SK-N-SH (cell line): ENCODE results near the gene HNRNPM. TPM values are rescaled to one million over a fixed set of nuclear protein-coding genes. Genes with fewer than 3 reads are reported as not detected.

Experiments
- CTCF ChIA-PET: fragments of 300-600, 350-600 bp; formaldehyde crosslinking; extraction: SDS; loops from one replicate; lab custom pipeline; 2021; lab: Yijun Ruan, JAX
- POLR2A ChIA-PET: fragments of 350-600 bp; sonication (Branson Sonifier 250); formaldehyde crosslinking; extraction: SDS; loops from one replicate; lab custom pipeline; 2020; ENCODE audit warnings: antibody characterized with exemption, inconsistent platforms; lab: Yijun Ruan, JAX
- DNase-seq: peaks from one replicate; pipeline ENCODE4 v3.0.0; 2012
- H2AFZ ChIP-seq: fragments of 200-600 bp; sonication (generic); 2 replicates; pipeline ENCODE4 v1.8.1; 2016; ENCODE audit warnings: antibody characterized with exemption, mild to moderate bottlenecking, low read depth
- H3F3A ChIP-seq: fragments of 200-600 bp; sonication (generic); replicated peaks from 2 replicates; pipeline ENCODE3; 2016; ENCODE audit warnings: antibody characterized with exemption, mild to moderate bottlenecking; ENCODE audit not compliant: insufficient read depth
- H3K27ac ChIP-seq, 2 experiments: fragments of 200-500 bp in 1 of 2; fragments of 200-600 bp in 1 of 2; sonication (Bioruptor generic) in 1 of 2; sonication (generic), shearing (Covaris generic) in 1 of 2; 2 replicates each; pipeline versions ENCODE4 v1.5.1 to v1.6.1; 2014 to 2016; ENCODE audit warnings: low read depth in 2 of 2, inconsistent platforms in 1 of 2, low read length in 1 of 2, mild to moderate bottlenecking in 1 of 2, mixed read lengths in 1 of 2
- H3K27me3 ChIP-seq: fragments of 200-600 bp; sonication (generic), shearing (Covaris generic); 2 replicates; pipeline ENCODE4 v1.6.1; 2016; ENCODE audit warnings: mixed run types; ENCODE audit not compliant: insufficient read depth
- H3K36me3 ChIP-seq, 2 experiments: fragments of 200-500 bp in 1 of 2; fragments of 200-600 bp in 1 of 2; sonication (Bioruptor generic) in 1 of 2; sonication (generic) in 1 of 2; replicated peaks in 1 of 2; 2 replicates each; pipeline versions ENCODE3 to v1.5.1; 2014 to 2016; ENCODE audit warnings: low read length in 1 of 2, mild to moderate bottlenecking in 1 of 2; ENCODE audit not compliant: insufficient read depth in 2 of 2, control insufficient read depth in 1 of 2
- H3K4me1 ChIP-seq, 2 experiments: fragments of 200-500 bp in 1 of 2; fragments of 200-600 bp in 1 of 2; sonication (Bioruptor generic) in 1 of 2; sonication (generic), shearing (Covaris generic) in 1 of 2; 2 replicates each; pipeline versions ENCODE4 v1.5.1 to v1.6.1; 2014 to 2016; ENCODE audit warnings: low read depth in 1 of 2, low read length in 1 of 2, mixed run types in 1 of 2; ENCODE audit not compliant: insufficient read depth in 2 of 2, control insufficient read depth in 1 of 2
- H3K4me2 ChIP-seq: fragments of 200-600 bp; sonication (generic), shearing (Covaris generic); 2 replicates; pipeline ENCODE4 v1.6.1; 2017; ENCODE audit warnings: mixed run types
- H3K4me3 ChIP-seq, 2 experiments: fragments of 200-500 bp in 1 of 2; fragments of 200-600 bp in 1 of 2; sonication (Bioruptor generic) in 1 of 2; sonication (generic), shearing (Covaris generic) in 1 of 2; 2 replicates each; pipeline versions ENCODE4 v1.5.1 to v1.8.1; 2014 to 2016; ENCODE audit warnings: low read depth in 2 of 2, inconsistent platforms in 1 of 2, low read length in 1 of 2, mild to moderate bottlenecking in 1 of 2, mixed read lengths in 1 of 2, moderate library complexity in 1 of 2
- H3K79me2 ChIP-seq: fragments of 200-600 bp; sonication (generic); 2 replicates; pipeline ENCODE4 v1.8.1; 2017; ENCODE audit warnings: mild to moderate bottlenecking; ENCODE audit not compliant: insufficient read depth
- H3K9ac ChIP-seq: fragments of 200-600 bp; sonication (generic); 2 replicates; pipeline ENCODE4 v1.6.1; 2017; ENCODE audit warnings: mixed run types
- H3K9me2 ChIP-seq: fragments of 200-600 bp; sonication (generic); 2 replicates; pipeline ENCODE4 v1.6.1; 2017; ENCODE audit warnings: mixed run types
- H3K9me3 ChIP-seq: fragments of 200-600 bp; sonication (generic); 2 replicates; pipeline ENCODE4 v1.6.1; 2017; ENCODE audit warnings: mixed run types, mild to moderate bottlenecking, moderate library complexity
- H4K20me1 ChIP-seq: fragments of 200-600 bp; sonication (generic); 2 replicates; pipeline ENCODE4 v1.6.1; 2017; ENCODE audit warnings: mild to moderate bottlenecking, mixed run types; ENCODE audit not compliant: insufficient read depth
- FOSL2 ChIP-seq: IDR thresholded peaks from 2 replicates; pipeline ENCODE4 v1.4.0; 2012; ENCODE audit warnings: low read depth, mild to moderate bottlenecking, moderate library complexity, borderline replicate concordance
- IRF3 ChIP-seq: fragments of 150-350 bp; IDR thresholded peaks from 2 replicates; pipeline ENCODE4 v1.6.1; 2016; ENCODE audit warnings: mild to moderate bottlenecking, low read depth, low read length
- MAX ChIP-seq: IDR thresholded peaks from 2 replicates; pipeline ENCODE4 v1.4.0; 2012; ENCODE audit warnings: low read depth
- MXI1 ChIP-seq: IDR thresholded peaks from 2 replicates; pipeline ENCODE4 v1.6.1; 2012; ENCODE audit warnings: mild to moderate bottlenecking, low read depth, low read length, improper control_type of control experiment
- NRF1 ChIP-seq: IDR thresholded peaks from 2 replicates; pipeline ENCODE4 v1.6.1; 2012; ENCODE audit warnings: low read depth, mild to moderate bottlenecking, low read length
- POLR2AphosphoS5 ChIP-seq: IDR thresholded peaks from 2 replicates; pipeline ENCODE4 v1.6.1; 2012; ENCODE audit warnings: low read depth, low read length
- RAD21 ChIP-seq: IDR thresholded peaks from 2 replicates; pipeline ENCODE4 v1.6.1; 2012; ENCODE audit warnings: mild to moderate bottlenecking, low read length
- RCOR1 ChIP-seq: fragments of 150-350 bp; IDR thresholded peaks from 2 replicates; pipeline ENCODE4 v1.6.1; 2017; ENCODE audit warnings: antibody characterized with exemption, low read length
- TAF1 ChIP-seq: IDR thresholded peaks from 2 replicates; pipeline ENCODE4 v1.6.1; 2012; ENCODE audit warnings: low read depth, mild to moderate bottlenecking, low read length, moderate library complexity, borderline replicate concordance
- USF2 ChIP-seq: fragments of 150-350 bp; IDR thresholded peaks from 2 replicates; pipeline ENCODE4 v1.6.1; 2017; ENCODE audit warnings: antibody characterized with exemption, low read length, low read depth, borderline replicate concordance
- WGBS: methylation state at CpG from one replicate; pipeline ENCODE4 v1.1.6; 2017; ENCODE audit warnings: low lambda C conversion rate; 5-methylcytosine and 5-hydroxymethylcytosine counted together
- polyA plus RNA-seq, 3 experiments: library from polyadenylated mRNA; depleted of rRNA; stranded (reverse); fragments of >200 nt; gene quantifications; 2 replicates each; pipeline ENCODE4 v1.2.3, GENCODE V29; 2012
- TF ChIP-seq, protein P1 (sequence below): IDR thresholded peaks from 2 replicates; pipeline ENCODE4 v1.6.1; 2012; ENCODE audit warnings: mild to moderate bottlenecking, low read depth, low read length, moderate library complexity

Gene HNRNPM
- polyA plus RNA-seq, 1 of the 3 experiments (the other 2 are of a cell fraction) = 205 TPM

DNA sequence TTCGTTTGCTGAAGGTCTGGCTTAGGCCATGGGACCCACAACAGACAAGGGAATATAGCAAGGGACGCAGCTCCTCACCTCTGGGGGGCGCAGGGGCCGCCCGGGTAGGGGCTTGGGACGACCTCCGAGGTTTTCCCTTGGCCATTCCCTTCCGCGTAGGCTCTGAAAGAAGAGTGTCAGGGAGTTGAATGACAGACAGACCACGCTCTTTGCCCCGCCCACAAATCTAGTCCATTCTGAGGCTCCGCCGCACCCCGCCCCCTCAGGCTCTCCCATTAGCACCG is 80.6 kb downstream of the HNRNPM start (continued):
- TF ChIP-seq USF2 (no peak), IRF3 (no peak), FOSL2 (no peak), MAX (peak; percentile 36; the same call in 1 of the 2 replicates), RCOR1 (no peak), RAD21 (peak; percentile 26), POLR2AphosphoS5 (peak; percentile 66)

- H3F3A ChIP-seq = peaks cover 3% of the 10 kb centered on the region
- H3K9ac ChIP-seq = peak overlapping the region; percentile 90
- no peaks in the 10 kb centered on the region for H3K27me3 ChIP-seq
- ChIA-PET CTCF (interaction anchor here (0.7 to 5.7 kb wide), 8 partner anchors 20 to 174 kb away, joined by 3 to 27 read pairs (median 4); no protein-coding TSS in a partner anchor), POLR2A (interaction anchor here (0.7 to 2.6 kb wide), 3 partner anchors 11 to 21 kb away, joined by 3 to 18 read pairs (median 4); partner anchors contain the start of gene ZNF414)
- no peaks in the 10 kb centered on the region for H3K36me3 ChIP-seq
- H2AFZ ChIP-seq = peak overlapping the region; percentile 93
- peak; percentile 95 for DNase-seq
- H4K20me1 ChIP-seq = peaks cover 14% of the 10 kb centered on the region
- peaks cover 3% of the 10 kb centered on the region; the same call in 1 of the 2 replicates for H3K79me2 ChIP-seq
- H3K27ac ChIP-seq = peak overlapping the region; percentile 73 to 97
- H3K4me2 ChIP-seq = peak overlapping the region; percentile 99
- H3K9me3 ChIP-seq = no peaks in the 10 kb centered on the region
- TF ChIP-seq, protein P1, sequence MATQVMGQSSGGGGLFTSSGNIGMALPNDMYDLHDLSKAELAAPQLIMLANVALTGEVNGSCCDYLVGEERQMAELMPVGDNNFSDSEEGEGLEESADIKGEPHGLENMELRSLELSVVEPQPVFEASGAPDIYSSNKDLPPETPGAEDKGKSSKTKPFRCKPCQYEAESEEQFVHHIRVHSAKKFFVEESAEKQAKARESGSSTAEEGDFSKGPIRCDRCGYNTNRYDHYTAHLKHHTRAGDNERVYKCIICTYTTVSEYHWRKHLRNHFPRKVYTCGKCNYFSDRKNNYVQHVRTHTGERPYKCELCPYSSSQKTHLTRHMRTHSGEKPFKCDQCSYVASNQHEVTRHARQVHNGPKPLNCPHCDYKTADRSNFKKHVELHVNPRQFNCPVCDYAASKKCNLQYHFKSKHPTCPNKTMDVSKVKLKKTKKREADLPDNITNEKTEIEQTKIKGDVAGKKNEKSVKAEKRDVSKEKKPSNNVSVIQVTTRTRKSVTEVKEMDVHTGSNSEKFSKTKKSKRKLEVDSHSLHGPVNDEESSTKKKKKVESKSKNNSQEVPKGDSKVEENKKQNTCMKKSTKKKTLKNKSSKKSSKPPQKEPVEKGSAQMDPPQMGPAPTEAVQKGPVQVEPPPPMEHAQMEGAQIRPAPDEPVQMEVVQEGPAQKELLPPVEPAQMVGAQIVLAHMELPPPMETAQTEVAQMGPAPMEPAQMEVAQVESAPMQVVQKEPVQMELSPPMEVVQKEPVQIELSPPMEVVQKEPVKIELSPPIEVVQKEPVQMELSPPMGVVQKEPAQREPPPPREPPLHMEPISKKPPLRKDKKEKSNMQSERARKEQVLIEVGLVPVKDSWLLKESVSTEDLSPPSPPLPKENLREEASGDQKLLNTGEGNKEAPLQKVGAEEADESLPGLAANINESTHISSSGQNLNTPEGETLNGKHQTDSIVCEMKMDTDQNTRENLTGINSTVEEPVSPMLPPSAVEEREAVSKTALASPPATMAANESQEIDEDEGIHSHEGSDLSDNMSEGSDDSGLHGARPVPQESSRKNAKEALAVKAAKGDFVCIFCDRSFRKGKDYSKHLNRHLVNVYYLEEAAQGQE = no peak
- TF ChIP-seq MAX = peak; percentile 58
- peak; percentile 64; the same call in 1 of the 2 replicates for TF ChIP-seq MXI1
- 0 out of 2 replicates have a peak, but pooled peaks have one; percentile 25 for TF ChIP-seq TAF1
- TF ChIP-seq POLR2AphosphoS5 = 0 out of 2 replicates have a peak, but pooled peaks have one; percentile 45
- peak; percentile 72 for TF ChIP-seq NRF1
- H3K4me3 ChIP-seq = peak overlapping the region; percentile 63 to 77
- H3K4me1 ChIP-seq = peaks cover 0 to 7% of the 10 kb centered on the region in 2 experiments; a peak in 1 of 4 replicates
- WGBS = 3% methylated on average over 24 of the region's 57 CpGs
- H3K9me2 ChIP-seq = no peaks in the 10 kb centered on the region
These were observed 81.7 kb downstream of the HNRNPM start for GRCh38 chr19:8526345-8527091.
